ENCODE data around the gene CLIC6.

GRCh38 chr21:34687745-34688144 lies 19.0 kb downstream of the CLIC6 start:
- no peak for TF ChIP-seq CREB1 (IDR thresholded peaks at IDR 0.05; ENCODE audit: low read depth)
- TF ChIP-seq EP300 (IDR thresholded peaks at IDR 0.05; ENCODE audit: borderline replicate concordance) = no peak
- no peak for TF ChIP-seq EGR1 (IDR thresholded peaks at IDR 0.05)
- no peak for TF ChIP-seq REST (IDR thresholded peaks at IDR 0.05; ENCODE audit: low read depth)
- TF ChIP-seq NFIC (IDR thresholded peaks at IDR 0.05) = no peak
